ENCODE data around the gene PCSK1N. TPM values are rescaled to one million over a fixed set of nuclear protein-coding genes. Genes with fewer than 3 reads are reported as not detected.

Gene PCSK1N
- total RNA-seq, 2 donors from 2014 or later = 45.4 to 77.7 TPM

DNA sequence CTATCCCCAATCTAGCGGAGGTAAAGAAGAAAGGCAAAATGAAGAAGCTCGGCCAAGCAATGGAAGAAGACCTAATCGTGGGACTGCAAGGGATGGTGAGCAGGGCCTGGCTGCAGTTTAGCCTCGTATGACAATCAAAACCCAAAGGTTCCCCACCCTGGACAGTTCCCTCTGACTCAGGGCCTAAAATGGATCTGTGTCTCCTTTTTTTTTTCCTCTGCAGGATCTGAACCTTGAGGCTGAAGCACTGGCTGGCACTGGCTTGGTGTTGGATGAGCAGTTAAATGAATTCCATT is 32.6 kb downstream of the PCSK1N start:
- H3K4me1 ChIP-seq (replicated peaks) = no peaks in the 10 kb centered on the region
- intact Hi-C loops (cut with DNase I) = loop anchor here (5.0 to 10.0 kb wide), 3 partner anchors 94 to 242 kb away; partner anchors contain the start of genes PQBP1, SUV39H1, TFE3 and TIMM17B
- TF ChIP-seq, protein P1, sequence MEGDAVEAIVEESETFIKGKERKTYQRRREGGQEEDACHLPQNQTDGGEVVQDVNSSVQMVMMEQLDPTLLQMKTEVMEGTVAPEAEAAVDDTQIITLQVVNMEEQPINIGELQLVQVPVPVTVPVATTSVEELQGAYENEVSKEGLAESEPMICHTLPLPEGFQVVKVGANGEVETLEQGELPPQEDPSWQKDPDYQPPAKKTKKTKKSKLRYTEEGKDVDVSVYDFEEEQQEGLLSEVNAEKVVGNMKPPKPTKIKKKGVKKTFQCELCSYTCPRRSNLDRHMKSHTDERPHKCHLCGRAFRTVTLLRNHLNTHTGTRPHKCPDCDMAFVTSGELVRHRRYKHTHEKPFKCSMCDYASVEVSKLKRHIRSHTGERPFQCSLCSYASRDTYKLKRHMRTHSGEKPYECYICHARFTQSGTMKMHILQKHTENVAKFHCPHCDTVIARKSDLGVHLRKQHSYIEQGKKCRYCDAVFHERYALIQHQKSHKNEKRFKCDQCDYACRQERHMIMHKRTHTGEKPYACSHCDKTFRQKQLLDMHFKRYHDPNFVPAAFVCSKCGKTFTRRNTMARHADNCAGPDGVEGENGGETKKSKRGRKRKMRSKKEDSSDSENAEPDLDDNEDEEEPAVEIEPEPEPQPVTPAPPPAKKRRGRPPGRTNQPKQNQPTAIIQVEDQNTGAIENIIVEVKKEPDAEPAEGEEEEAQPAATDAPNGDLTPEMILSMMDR (IDR thresholded peaks at IDR 0.05) = no peak
- no peak for TF ChIP-seq POLR2A (IDR thresholded peaks at IDR 0.05)
- TF ChIP-seq POLR2AphosphoS5 (IDR thresholded peaks at IDR 0.05) = no peak
- H3K27ac ChIP-seq = peak overlapping the region; percentile 93 to 97
- peak overlapping the region; percentile 44 to 46 for H3K4me3 ChIP-seq
- no peak for DNase-seq (ENCODE audit: low spot score)
- no peaks in the 10 kb centered on the region for H3K9me3 ChIP-seq
- no peaks in the 10 kb centered on the region for H3K36me3 ChIP-seq
- WGBS = 51% methylated on average over 3 of the region's 4 CpGs
- no peaks in the 10 kb centered on the region for H3K27me3 ChIP-seq (replicated peaks; ENCODE audit: insufficient read depth)

DNA sequence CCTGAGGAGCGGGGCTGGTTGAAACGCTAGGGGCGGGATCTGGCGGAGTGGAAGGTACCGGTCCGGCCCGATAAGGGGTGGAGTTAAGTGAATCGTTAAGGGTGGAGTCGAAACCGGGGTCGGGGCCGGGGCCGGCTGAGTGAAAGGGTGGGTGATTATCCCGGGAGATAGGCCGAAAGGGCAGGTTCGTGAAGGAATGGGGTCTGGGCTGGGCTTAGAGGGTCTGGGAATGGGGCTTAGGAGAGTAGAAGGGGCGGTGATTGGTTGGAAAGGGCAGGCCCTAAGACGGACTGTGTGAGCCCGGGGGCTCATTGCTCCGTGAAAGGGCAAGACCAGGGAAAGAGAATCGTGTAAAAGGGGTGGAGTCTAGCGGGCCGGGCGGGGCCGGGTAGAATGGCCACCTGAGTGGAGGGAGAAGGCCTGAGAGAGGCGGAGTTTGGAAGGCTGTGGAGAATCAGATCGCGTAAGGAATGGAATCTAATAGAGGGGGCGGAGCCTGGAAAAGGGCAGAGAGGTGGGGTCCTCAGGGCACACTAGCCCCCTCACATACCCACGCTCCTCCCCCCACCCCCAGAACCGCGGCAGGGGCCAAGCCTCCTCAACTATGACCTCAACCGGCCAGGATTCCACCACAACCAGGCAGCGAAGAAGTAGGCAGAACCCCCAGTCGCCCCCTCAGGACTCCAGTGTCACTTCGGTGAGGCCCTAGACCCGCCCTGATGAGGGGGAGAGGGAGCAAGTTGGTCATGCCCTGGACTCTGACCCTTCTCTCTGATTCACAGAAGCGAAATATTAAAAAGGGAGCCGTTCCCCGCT is 33.1 kb downstream of the PCSK1N start:
- intact Hi-C loops (cut with DNase I) = loop anchor here (5.0 to 10.0 kb wide), 3 partner anchors 95 to 243 kb away; partner anchors contain the start of genes PQBP1, SUV39H1, TFE3 and TIMM17B
- WGBS = 7% methylated on average over 34 of the region's 40 CpGs
- H3K27me3 ChIP-seq (replicated peaks; ENCODE audit: insufficient read depth) = no peaks in the 10 kb centered on the region

DNA sequence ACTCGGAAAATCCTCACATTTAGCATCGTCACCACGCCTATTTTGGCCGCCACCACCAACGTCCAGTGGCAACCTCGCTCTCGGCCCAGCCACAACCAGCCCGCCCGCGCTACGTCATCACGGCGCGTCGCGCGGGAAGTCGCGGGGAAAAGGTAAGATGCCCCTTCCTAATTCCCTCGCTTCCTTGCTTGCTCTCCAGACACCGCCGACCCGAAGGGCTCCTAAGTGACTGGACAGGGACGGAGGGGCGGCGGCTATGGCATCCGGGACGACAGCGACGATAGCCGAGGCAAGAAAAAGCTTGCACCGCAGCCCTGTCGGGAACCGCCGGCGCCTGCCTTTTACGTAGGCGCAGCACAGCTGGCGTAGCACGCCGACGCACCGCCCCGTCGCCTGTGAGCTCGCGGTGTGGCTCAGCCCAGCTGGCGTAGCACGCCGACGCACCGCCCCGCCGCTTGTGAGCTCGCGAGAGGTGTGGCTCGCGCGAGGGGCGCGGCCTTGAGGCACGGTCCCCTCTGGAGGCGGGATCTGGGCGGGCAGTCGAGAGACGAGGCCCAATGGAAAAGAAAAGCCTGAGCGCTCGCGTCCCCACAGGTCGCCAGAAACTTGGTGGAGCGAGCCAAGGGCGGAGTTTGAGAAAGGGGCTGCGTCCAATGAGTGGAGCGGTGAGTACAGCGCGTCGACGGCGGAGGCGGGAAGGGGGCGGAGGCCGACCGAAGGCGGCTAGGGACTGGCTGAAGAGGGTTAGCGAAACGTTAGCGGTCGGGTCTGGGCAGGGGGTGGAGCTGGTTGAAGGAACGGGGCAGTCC is 33.9 kb downstream of the PCSK1N start, which contains the start of gene HDAC6:
Gene HDAC6 (plus strand): TSS at position 788 of the 809 bp plus-strand sequence. CDS start 626 bp downstream, outside the sequence.
- TF ChIP-seq POLR2AphosphoS5 (IDR thresholded peaks at IDR 0.05) (peak; percentile 76), POLR2A (IDR thresholded peaks at IDR 0.05) (no peak)
- TF ChIP-seq, protein P1 (IDR thresholded peaks at IDR 0.05) = peak in 1 of 4 experiments; percentile 31
- H3K4me1 ChIP-seq (replicated peaks) = no peaks in the 10 kb centered on the region
- no peaks in the 10 kb centered on the region for H3K36me3 ChIP-seq
- no peaks in the 10 kb centered on the region for H3K27me3 ChIP-seq (replicated peaks; ENCODE audit: insufficient read depth)
- intact Hi-C loops (cut with DNase I) = loop anchor here (2.0 to 10.0 kb wide), 4 partner anchors 65 to 243 kb away; partner anchors contain the start of genes PQBP1, SUV39H1, TFE3 and TIMM17B
- peak within 1 kb of the TSS; percentile 93 to 97 for H3K27ac ChIP-seq
- WGBS = 1% methylated on average over 42 of the region's 89 CpGs
- H3K4me3 ChIP-seq = peak within 1 kb of the TSS; percentile 49 to 53
- H3K9me3 ChIP-seq = no peaks in the 10 kb centered on the region
- peak; percentile 96 for DNase-seq (ENCODE audit: low spot score)

More for the DNA sequence above, 33.1 kb downstream of the PCSK1N start:
- no peaks in the 10 kb centered on the region for H3K9me3 ChIP-seq
- peak overlapping the region; percentile 44 to 46 for H3K4me3 ChIP-seq
- peak; percentile 77 for DNase-seq (ENCODE audit: low spot score)
- H3K27ac ChIP-seq = peak overlapping the region; percentile 93 to 97
- H3K4me1 ChIP-seq (replicated peaks) = no peaks in the 10 kb centered on the region
- no peaks in the 10 kb centered on the region for H3K36me3 ChIP-seq
- TF ChIP-seq POLR2A (IDR thresholded peaks at IDR 0.05) (peak; percentile 63), POLR2AphosphoS5 (IDR thresholded peaks at IDR 0.05) (no peak)

DNA sequence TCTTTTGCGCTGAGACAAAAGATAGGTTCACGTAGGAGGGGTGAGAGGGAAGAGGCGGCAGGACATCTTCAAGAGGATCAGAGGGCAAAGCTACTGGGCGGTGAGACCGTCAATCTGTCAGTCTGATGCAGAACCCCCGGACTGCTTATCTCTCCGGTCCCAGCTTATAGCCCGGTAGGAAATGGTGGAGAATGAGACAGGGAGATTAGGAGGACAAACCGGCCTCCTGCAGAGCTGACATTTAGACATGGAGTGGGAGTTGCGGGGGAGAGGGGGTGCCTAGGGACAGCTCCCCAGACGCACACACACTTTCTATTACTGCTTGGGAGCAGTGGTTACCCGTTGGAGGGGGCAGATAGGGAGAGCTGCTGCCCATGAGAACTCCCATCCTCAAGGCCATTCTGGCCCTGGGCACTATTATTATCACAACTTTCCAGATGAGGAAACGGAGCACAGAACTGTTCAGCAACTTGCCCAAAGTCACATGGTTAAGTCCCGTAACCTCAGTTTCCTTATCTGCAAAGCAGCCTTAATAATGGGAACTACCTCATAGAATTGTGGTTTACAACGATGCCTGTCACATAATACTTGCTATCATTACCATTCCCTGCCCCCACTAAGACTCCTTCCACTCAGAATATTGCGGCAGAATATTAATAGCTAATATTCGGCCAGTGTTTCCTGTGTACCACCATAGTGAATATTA is 34.7 kb downstream of the PCSK1N start:
- no peak for DNase-seq (ENCODE audit: low spot score)
- Histone ChIP-seq H3K4me3 (peak overlapping the region; percentile 49 to 53), H3K27ac (peak overlapping the region; percentile 92 to 93), H3K27me3 (replicated peaks; ENCODE audit: insufficient read depth) (no peaks in the 10 kb centered on the region), H3K9me3 (no peaks in the 10 kb centered on the region), H3K4me1 (replicated peaks) (no peaks in the 10 kb centered on the region), H3K36me3 (no peaks in the 10 kb centered on the region)
- WGBS = 32% methylated on average over 15 of the region's 17 CpGs
- TF ChIP-seq POLR2A (IDR thresholded peaks at IDR 0.05) = no peak
- TF ChIP-seq, protein P1 (IDR thresholded peaks at IDR 0.05) = no peak
- no peak for TF ChIP-seq POLR2AphosphoS5 (IDR thresholded peaks at IDR 0.05)
- intact Hi-C loops (cut with DNase I) = loop anchor here (2.0 to 10.0 kb wide), 4 partner anchors 64 to 244 kb away; partner anchors contain the start of genes PQBP1, SUV39H1, TFE3 and TIMM17B
